Stimulated activated CD4-positive, alpha-beta T cell treated with anti-CD3 and anti-CD28 coated beads, Interleukin-15, amount 100 ng/mL, for 48 hours (primary cell): ENCODE measurements around the gene ARPC1A.
"Not testable (repeated sequence)": the region's sequence is repeated elsewhere in the genome, so short reads cannot be mapped to it uniquely, and the experiment has no call there.

Experiments used
- DNase-seq, 2 donors: peaks; one replicate each; pipeline ENCODE4 v3.0.0-alpha.2; 2020; ENCODE audit warnings: low read depth in 2 of 2

The ARPC1A gene

GRCh38 chr7:99320371-99320770, 5.3 kb upstream of the ARPC1A start:
- no peak for DNase-seq

- DNase-seq = not testable (repeated sequence)
These were observed 3.0 kb upstream of the ARPC1A start for GRCh38 chr7:99322659-99323058.

GRCh38 chr7:99324559-99324958, 1.1 kb upstream of the ARPC1A start:
- no peak for DNase-seq

GRCh38 chr7:99325001-99325493, 651 bp upstream of the ARPC1A start:
- DNase-seq = no peak

GRCh38 chr7:99326408-99326782, 697 bp downstream of the ARPC1A start:
- no peak for DNase-seq

DNA sequence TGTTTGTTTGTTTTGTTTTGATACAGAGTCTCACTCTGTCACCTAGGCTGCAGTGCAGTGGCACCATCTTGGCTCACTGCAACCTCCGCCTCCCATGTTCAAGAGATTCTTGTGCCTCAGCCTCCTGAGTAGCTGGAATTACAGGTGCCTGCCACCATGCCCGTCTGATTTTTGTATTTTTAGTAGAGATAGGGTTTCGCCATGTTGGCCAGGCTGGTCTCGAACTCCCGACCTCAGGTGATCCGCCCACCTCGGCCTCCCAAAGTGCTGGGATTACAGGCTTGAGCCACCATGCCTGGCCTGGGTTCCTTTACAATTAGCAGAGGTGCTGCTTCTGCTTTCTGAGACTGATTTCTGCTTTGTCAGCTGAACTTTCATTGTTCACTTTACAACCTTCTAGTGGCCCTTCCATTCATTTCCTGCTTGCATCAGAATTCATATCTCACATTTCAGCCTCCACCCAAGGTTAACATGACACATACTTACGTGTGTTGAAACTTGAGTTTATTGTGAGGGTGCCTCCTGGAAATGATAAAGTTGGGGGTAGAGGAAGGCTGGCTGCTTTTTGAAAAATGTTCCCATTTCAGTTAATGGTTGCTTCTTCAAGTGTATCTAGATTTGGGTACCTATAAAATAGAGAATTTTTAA, 4.7 kb downstream of the ARPC1A start:
- DNase-seq = not testable (repeated sequence)

- no peak for DNase-seq
These were observed 5.3 kb downstream of the ARPC1A start for GRCh38 chr7:99331002-99331401.

DNA sequence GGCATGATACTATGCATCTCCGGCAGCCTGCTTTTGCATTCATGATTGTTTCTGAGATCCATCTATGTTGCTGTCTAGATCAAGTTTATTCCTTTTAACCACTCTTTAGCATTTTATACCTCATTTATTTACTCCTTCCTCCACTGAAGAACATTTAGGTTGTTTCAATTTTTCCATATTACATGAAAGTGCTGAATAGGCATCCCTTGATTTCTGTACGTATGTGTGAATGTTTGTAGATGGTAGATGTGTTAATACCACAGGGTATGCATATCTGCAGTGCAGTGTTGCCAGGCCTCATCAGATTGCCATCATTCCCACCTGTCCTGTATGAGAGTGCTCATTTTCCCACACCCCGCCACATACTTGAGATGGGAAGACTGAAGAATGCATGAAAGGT, 13.9 kb downstream of the ARPC1A start:
- DNase-seq = no peak

DNA sequence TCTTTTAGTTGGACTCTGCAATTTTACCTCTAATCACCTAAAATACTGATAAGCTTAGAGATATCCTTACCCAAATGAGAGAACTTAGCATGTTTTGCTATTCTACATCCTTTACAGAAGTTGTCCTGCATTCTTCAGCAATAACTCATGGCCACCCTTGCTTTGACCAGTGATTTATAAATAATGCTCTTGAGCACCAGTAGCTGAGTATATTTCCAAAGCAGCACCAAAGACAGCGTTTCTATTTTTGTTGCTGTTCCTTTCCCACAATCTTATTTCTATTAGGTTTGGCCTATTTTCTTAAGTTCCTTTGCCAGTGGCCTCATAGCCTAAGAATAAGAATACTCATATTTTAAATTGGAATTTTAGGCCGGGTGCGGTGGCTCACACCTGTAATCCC, 15.0 kb downstream of the ARPC1A start:
- DNase-seq = no peak

GRCh38 chr7:99344061-99344647, 18.5 kb downstream of the ARPC1A start:
- no peak for DNase-seq

DNA sequence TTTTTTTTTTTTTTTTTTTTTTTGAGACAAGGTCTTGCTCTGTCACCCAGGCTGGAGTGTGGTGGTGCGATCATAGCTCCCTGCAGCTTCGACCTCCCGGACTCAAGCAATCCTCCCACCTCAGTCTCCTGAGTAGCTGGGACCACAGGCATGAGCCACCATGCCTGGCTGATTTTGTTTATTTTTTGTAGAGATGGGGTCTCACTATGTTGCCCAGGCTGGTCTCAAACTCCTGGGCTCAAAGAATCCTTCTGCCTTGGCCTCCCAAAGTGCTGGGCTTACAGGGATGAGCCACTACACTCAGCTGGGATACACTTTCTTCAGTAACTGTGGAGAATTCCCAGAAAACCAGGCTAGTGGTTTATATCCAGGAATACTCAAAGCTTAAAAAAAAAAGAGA, 24.9 kb downstream of the ARPC1A start:
- not testable (repeated sequence) for DNase-seq

- DNase-seq = no peak
These were observed 26.5 kb downstream of the ARPC1A start for GRCh38 chr7:99352247-99352646.

GRCh38 chr7:99355098-99355497, 29.4 kb downstream of the ARPC1A start:
- no peak for DNase-seq

DNA sequence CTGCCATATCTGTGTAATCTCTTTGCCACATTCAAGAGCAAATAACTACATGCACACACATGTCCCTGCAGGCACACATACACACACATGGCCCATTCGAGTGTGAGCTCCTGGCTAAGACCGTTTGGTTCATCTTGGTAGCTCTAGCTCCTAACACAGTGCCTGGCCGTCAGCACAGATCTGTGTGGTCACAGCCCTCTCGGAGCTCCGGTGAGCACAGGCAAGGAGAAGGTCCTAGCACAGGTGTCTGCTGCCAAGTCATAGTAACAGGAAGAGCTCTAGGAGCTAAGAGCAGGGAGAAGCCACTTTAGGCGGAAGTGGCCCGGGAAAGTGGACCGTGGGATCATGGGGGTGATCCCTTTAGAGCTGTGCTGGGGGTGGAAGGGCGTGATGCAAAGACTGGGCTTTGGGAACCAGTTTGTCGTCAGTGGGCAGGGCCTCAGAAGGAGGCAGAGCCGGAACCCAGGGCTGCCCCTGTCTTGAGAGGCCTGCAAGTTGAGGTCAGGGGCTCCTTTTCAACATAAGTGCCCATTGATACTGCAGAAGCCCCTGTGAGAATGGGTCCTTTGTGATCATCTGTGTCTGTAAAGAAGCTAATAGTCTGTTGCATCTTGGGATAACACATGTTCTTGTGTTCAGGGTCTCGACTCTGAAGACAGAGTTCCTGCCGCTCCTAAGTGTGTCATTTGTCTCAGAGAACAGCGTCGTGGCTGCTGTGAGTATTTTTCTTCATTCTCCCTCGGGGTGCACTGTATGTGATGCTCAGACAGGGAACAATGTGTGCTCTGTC, 32.2 kb downstream of the ARPC1A start:
- no peak for DNase-seq

- not testable (repeated sequence) for DNase-seq
These were observed 32.8 kb downstream of the ARPC1A start for GRCh38 chr7:99358521-99358920.

- DNase-seq = no peak
These were observed 33.9 kb downstream of the ARPC1A start for GRCh38 chr7:99359465-99360154.

DNA sequence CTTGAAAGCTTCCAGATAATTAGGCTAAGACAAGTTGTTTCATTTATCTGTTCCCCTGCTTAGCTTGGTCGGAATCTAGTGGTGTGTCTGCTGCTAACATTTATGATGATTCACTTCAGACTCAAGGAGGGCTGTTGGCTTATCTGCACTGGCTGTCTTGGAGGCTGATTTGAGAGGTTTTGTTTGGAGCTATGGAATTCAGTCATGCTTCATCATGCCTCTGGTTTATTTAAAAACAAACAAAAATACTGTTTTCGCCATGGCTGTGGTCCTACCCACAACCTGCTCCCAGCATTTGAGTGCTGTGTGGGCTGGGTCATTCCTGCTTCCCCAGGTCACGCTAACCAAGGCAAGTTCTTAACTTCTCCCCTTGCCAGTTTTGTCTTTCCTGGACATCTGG, 37.1 kb downstream of the ARPC1A start:
- no peak for DNase-seq

DNA sequence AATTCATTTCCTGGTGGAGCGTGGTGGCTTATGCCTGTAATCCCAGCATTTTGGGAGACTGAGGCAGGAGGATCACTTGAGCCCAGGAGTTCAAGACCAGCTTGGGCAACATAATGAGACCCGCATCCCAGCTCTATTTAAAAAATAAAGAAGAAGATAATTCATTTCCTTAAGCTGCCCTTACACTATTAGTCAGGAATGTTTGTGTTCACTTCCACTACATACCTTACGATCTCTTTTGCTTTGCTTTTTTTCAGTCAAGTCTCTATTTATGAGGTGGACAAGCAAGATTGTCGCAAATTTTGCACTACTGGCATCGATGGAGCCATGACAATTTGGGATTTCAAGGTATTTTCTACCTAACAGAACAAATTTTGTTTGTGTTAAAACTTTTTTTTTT, 37.6 kb downstream of the ARPC1A start:
- no peak for DNase-seq

GRCh38 chr7:99365318-99366141, 39.8 kb downstream of the ARPC1A start:
- no peak for DNase-seq

GRCh38 chr7:99366646-99367045, 40.9 kb downstream of the ARPC1A start:
- DNase-seq = no peak

GRCh38 chr7:99368750-99369389, 43.2 kb downstream of the ARPC1A start:
- no peak for DNase-seq
